H1 (cell line): Measurements from ENCODE around the gene KLF6. TPM values are rescaled to one million over a fixed set of nuclear protein-coding genes. Genes with fewer than 3 reads are reported as not detected.

Experiments
- CTCF ChIA-PET: fragments of 300-600 bp; sonication (Branson Sonifier 250); formaldehyde crosslinking; loops from one replicate; lab custom pipeline; 2021; ENCODE audit not compliant: partially characterized antibody; lab: Charles Lee
- POLR2A ChIA-PET: fragments of 300-600 bp; sonication (Branson Sonifier 250); formaldehyde crosslinking; loops from one replicate; lab custom pipeline; 2021; ENCODE audit warnings: inconsistent platforms; ENCODE audit not compliant: partially characterized antibody; lab: Charles Lee
- DNase-seq, 2 experiments: peaks; one replicate each; pipeline versions ENCODE4 v3.0.0 to v3.0.0-alpha.2; 2010 to 2022; ENCODE audit warnings: low spot score in 2 of 2, low read depth in 1 of 2, mixed read lengths in 1 of 2
- FAIRE-seq: peaks from 2 replicates; lab custom pipeline; 2011; peaks lifted over from hg19 to GRCh38; lab: Jason Lieb, UNC
- H2AFZ ChIP-seq: 2 replicates; pipeline ENCODE4 v1.8.1; 2012; ENCODE audit warnings: low read length, inconsistent platforms
- H2AK5ac ChIP-seq: 2 replicates; pipeline ENCODE4 v1.6.1; 2013; ENCODE audit warnings: low read depth, low read length
- H2BK120ac ChIP-seq: replicated peaks from 2 replicates; pipeline ENCODE3; 2013; ENCODE audit warnings: low read depth, low read length, inconsistent platforms
- H2BK12ac ChIP-seq: 2 replicates; pipeline ENCODE4 v1.6.1; 2013; ENCODE audit warnings: low read depth, low read length
- H2BK15ac ChIP-seq: 2 replicates; pipeline ENCODE4 v1.6.1; 2013; ENCODE audit warnings: low read length
- H2BK20ac ChIP-seq: 2 replicates; pipeline ENCODE4 v1.6.1; 2013; ENCODE audit warnings: low read length
- H2BK5ac ChIP-seq: 2 replicates; pipeline ENCODE4 v1.6.1; 2013; ENCODE audit warnings: low read depth, low read length
- H3K14ac ChIP-seq: 2 replicates; pipeline ENCODE4 v1.6.1; 2013; ENCODE audit warnings: inconsistent platforms; ENCODE audit not compliant: insufficient read length
- H3K18ac ChIP-seq: 2 replicates; pipeline ENCODE4 v1.6.1; 2013; ENCODE audit warnings: low read length; ENCODE audit errors: extremely low read depth
- H3K23ac ChIP-seq: 2 replicates; pipeline ENCODE4 v1.6.1; 2013; ENCODE audit warnings: inconsistent platforms; ENCODE audit not compliant: insufficient read length
- H3K23me2 ChIP-seq: 2 replicates; pipeline ENCODE4 v1.6.1; 2013; ENCODE audit warnings: low read depth, low read length
- H3K27ac ChIP-seq: 2 replicates; pipeline ENCODE4 v1.6.1; 2011; ENCODE audit warnings: low read depth, low read length, inconsistent platforms
- H3K27me3 ChIP-seq, 4 experiments: replicated peaks in 1 of 4; 1 replicate in 1 of 4; 2 replicates in 3 of 4; pipeline versions ENCODE4 v1.6.1 to v1.8.1; 2011 to 2013; ENCODE audit warnings: low read length in 3 of 4, mild to moderate bottlenecking in 3 of 4, inconsistent platforms in 2 of 4, mixed read lengths in 2 of 4, moderate library complexity in 1 of 4; ENCODE audit not compliant: control insufficient read depth in 3 of 4, insufficient read depth in 3 of 4; ENCODE audit errors: extremely low read depth in 1 of 4
- H3K36me3 ChIP-seq, 4 experiments: 2 replicates each; pipeline versions ENCODE4 v1.6.1 to v1.8.1; 2011 to 2013; ENCODE audit warnings: mild to moderate bottlenecking in 4 of 4, low read length in 3 of 4, moderate library complexity in 2 of 4, control low read depth in 1 of 4, inconsistent platforms in 1 of 4; ENCODE audit not compliant: insufficient read depth in 4 of 4, control insufficient read depth in 2 of 4
- H3K4ac ChIP-seq: replicated peaks from 2 replicates; pipeline ENCODE3; 2013; ENCODE audit warnings: low read length, low read depth, mixed read lengths, inconsistent platforms; ENCODE audit not compliant: insufficient read length
- H3K4me1 ChIP-seq, 4 experiments: replicated peaks in 1 of 4; 1 replicate in 1 of 4; 2 replicates in 3 of 4; pipeline versions ENCODE4 v1.6.1 to v1.8.1; 2011 to 2013; ENCODE audit warnings: low read length in 3 of 4, inconsistent platforms in 2 of 4, mixed read lengths in 1 of 4; ENCODE audit not compliant: insufficient read depth in 4 of 4, control insufficient read depth in 3 of 4
- H3K4me2 ChIP-seq, 2 experiments: 2 replicates each; pipeline versions ENCODE4 v1.6.1 to v1.8.1; 2011 to 2013; ENCODE audit warnings: low read depth in 2 of 2, low read length in 2 of 2, control low read depth in 1 of 2, inconsistent platforms in 1 of 2, mild to moderate bottlenecking in 1 of 2; ENCODE audit not compliant: insufficient read depth in 1 of 2
- H3K4me3 ChIP-seq, 4 experiments: fragments of 200-600, 300-600 bp in 1 of 4; sonication (generic), shearing (Covaris generic), sonication (Bioruptor Twin) in 1 of 4; 2 replicates each; pipeline versions ENCODE4 v1.5.1 to v1.8.1; 2011 to 2016; ENCODE audit warnings: low read length in 4 of 4, low read depth in 3 of 4, control low read depth in 2 of 4, inconsistent platforms in 2 of 4, mild to moderate bottlenecking in 2 of 4, mixed read lengths in 1 of 4, moderate library complexity in 1 of 4; ENCODE audit not compliant: insufficient read depth in 2 of 4; ENCODE audit errors: extremely low read depth in 1 of 4
- H3K56ac ChIP-seq: replicated peaks from 2 replicates; pipeline ENCODE3; 2013; ENCODE audit warnings: low read depth, mild to moderate bottlenecking, mixed read lengths, low read length, inconsistent platforms; ENCODE audit not compliant: insufficient read length
- H3K79me1 ChIP-seq: 2 replicates; pipeline ENCODE4 v1.6.1; 2013; ENCODE audit warnings: low read depth, low read length, control low read depth
- H3K79me2 ChIP-seq, 2 experiments: 2 replicates each; pipeline versions ENCODE4 v1.6.1 to v1.8.1; 2012 to 2013; ENCODE audit warnings: low read length in 2 of 2, mild to moderate bottlenecking in 2 of 2, inconsistent platforms in 1 of 2; ENCODE audit not compliant: insufficient read depth in 2 of 2, control insufficient read depth in 1 of 2
- H3K9ac ChIP-seq, 4 experiments: replicated peaks in 1 of 4; 1 replicate in 1 of 4; 2 replicates in 3 of 4; pipeline versions ENCODE4 v1.6.1 to v1.8.1; 2011 to 2013; ENCODE audit warnings: low read depth in 3 of 4, low read length in 3 of 4, control low read depth in 2 of 4, mild to moderate bottlenecking in 2 of 4, moderate library complexity in 2 of 4, inconsistent platforms in 1 of 4; ENCODE audit errors: extremely low read depth in 1 of 4
- H3K9me3 ChIP-seq, 2 experiments: 2 replicates each; pipeline versions ENCODE4 v1.6.1 to v1.8.1; 2012 to 2013; ENCODE audit warnings: mild to moderate bottlenecking in 2 of 2, moderate library complexity in 2 of 2, control low read depth in 1 of 2, inconsistent platforms in 1 of 2, low read depth in 1 of 2, low read length in 1 of 2, mixed read lengths in 1 of 2; ENCODE audit not compliant: insufficient read depth in 2 of 2
- H4K20me1 ChIP-seq, 2 experiments: replicated peaks in 1 of 2; 2 replicates each; pipeline versions ENCODE3 to v1.8.1; 2011 to 2013; ENCODE audit warnings: inconsistent platforms in 2 of 2, low read length in 2 of 2, mild to moderate bottlenecking in 1 of 2; ENCODE audit not compliant: insufficient read depth in 2 of 2, control insufficient read depth in 1 of 2
- H4K5ac ChIP-seq: 2 replicates; pipeline ENCODE4 v1.6.1; 2013; ENCODE audit warnings: low read length, low read depth, mixed read lengths, inconsistent platforms; ENCODE audit not compliant: insufficient read length
- H4K8ac ChIP-seq: 2 replicates; pipeline ENCODE4 v1.8.0; 2013; ENCODE audit warnings: mild to moderate bottlenecking, moderate library complexity, low read length, inconsistent platforms; ENCODE audit not compliant: insufficient read depth; ENCODE audit errors: extremely low read depth
- H4K91ac ChIP-seq: replicated peaks from 2 replicates; pipeline ENCODE3; 2013; ENCODE audit warnings: low read length, mixed read lengths, inconsistent platforms; ENCODE audit not compliant: insufficient read length
- BACH1 ChIP-seq: IDR thresholded peaks from 2 replicates; pipeline ENCODE4 v1.6.1; 2012; ENCODE audit warnings: low read length, improper control_type of control experiment
- CBX5 ChIP-seq: fragments of 300-800, 300-1000 bp; sonication (generic); IDR thresholded peaks from 2 replicates; pipeline ENCODE4 v1.7.1; 2016; ENCODE audit warnings: antibody characterized with exemption, low read length, low read depth
- CEBPB ChIP-seq: IDR thresholded peaks from 2 replicates; pipeline ENCODE4 v1.6.1; 2012; ENCODE audit warnings: low read depth, low read length
- CHD2 ChIP-seq: IDR thresholded peaks from 2 replicates; pipeline ENCODE4 v1.6.1; 2012; ENCODE audit warnings: low read length, improper control_type of control experiment
- GTF2F1 ChIP-seq: IDR thresholded peaks from 2 replicates; pipeline ENCODE4 v1.6.1; 2012; ENCODE audit warnings: low read depth, low read length, improper control_type of control experiment, borderline replicate concordance
- JUN ChIP-seq: IDR thresholded peaks from 2 replicates; pipeline ENCODE4 v1.6.1; 2011; ENCODE audit warnings: low read depth, mild to moderate bottlenecking, improper control_type of control experiment, low read length
- RBBP5 ChIP-seq: IDR thresholded peaks from 2 replicates; pipeline ENCODE4 v1.7.1; 2012; ENCODE audit warnings: low read depth, mild to moderate bottlenecking, inconsistent platforms, low read length, moderate library complexity, borderline replicate concordance
- RNF2 ChIP-seq: fragments of 200-900, 300-1000 bp; sonication (generic); IDR thresholded peaks from 2 replicates; pipeline ENCODE4 v1.7.1; 2016; ENCODE audit warnings: borderline replicate concordance, low read depth, mild to moderate bottlenecking, antibody characterized with exemption, low read length; ENCODE audit not compliant: poor library complexity, severe bottlenecking; ENCODE audit errors: missing control alignments
- SAP30 ChIP-seq: fragments of 300-600 bp; sonication (generic); IDR thresholded peaks from 2 replicates; pipeline ENCODE4 v1.7.1; 2012; ENCODE audit warnings: low read length, moderate library complexity, mild to moderate bottlenecking, inconsistent platforms; ENCODE audit not compliant: insufficient read depth, insufficient replicate concordance
- SP2 ChIP-seq: IDR thresholded peaks from 2 replicates; pipeline ENCODE4 v1.6.1; 2012; ENCODE audit warnings: mild to moderate bottlenecking, low read length, inconsistent platforms
- SUZ12 ChIP-seq: fragments of 200-600 bp; sonication (generic); IDR thresholded peaks from 2 replicates; pipeline ENCODE4 v1.6.1; 2012; ENCODE audit warnings: mild to moderate bottlenecking, inconsistent platforms, low read length, moderate library complexity, mixed read lengths
- TBP ChIP-seq: IDR thresholded peaks from 2 replicates; pipeline ENCODE4 v1.6.1; 2011; ENCODE audit warnings: low read depth, low read length, improper control_type of control experiment
- WGBS, 2 experiments: shearing (Covaris generic) in 1 of 2; methylation state at CpG; one replicate each; pipeline versions ENCODE4 v1.1.6 to v1.1.7; 2013 to 2015; ENCODE audit warnings: low lambda C conversion rate in 2 of 2, mixed read lengths in 2 of 2, inconsistent platforms in 1 of 2, low coverage in 1 of 2, missing lambda C conversion rate in 1 of 2; ENCODE audit not compliant: insufficient replicate concordance in 2 of 2, insufficient coverage in 1 of 2, insufficient read length in 1 of 2; ENCODE audit errors: extremely low coverage in 1 of 2, missing lambda C conversion rate in 1 of 2; 5-methylcytosine and 5-hydroxymethylcytosine counted together
- polyA plus RNA-seq, 7 experiments: library from polyadenylated mRNA; depleted of rRNA in 3 of 7; stranded (reverse) in 5 of 7; unstranded in 2 of 7; fragments of >200 nt in 5 of 7; fragments of 200-250 nt in 2 of 7; gene quantifications; 1 replicate in 5 of 7; 2 replicates in 1 of 7; 4 replicates in 1 of 7; pipeline versions ENCODE4 v1.2.1 to v1.2.3, GENCODE V29; 2011 to 2013; ENCODE audit warnings: missing spikeins in 2 of 7, mixed read lengths in 2 of 7
- total RNA-seq: library from RNA; stranded (reverse); fragmentation: NEBNext Ultra II Directional; extraction: Animal tissue kit (Norgen Biotek cat#: 25700); gene quantifications from 2 replicates; pipeline ENCODE4 v1.2.1, GENCODE V29; 2021

KLF6 gene
- total and polyA plus RNA-seq, 2 of the 8 experiments (the other 6 are each of a cell fraction or from before 2014, with no cell fraction given), result 5.7 to 19.5 TPM

DNA sequence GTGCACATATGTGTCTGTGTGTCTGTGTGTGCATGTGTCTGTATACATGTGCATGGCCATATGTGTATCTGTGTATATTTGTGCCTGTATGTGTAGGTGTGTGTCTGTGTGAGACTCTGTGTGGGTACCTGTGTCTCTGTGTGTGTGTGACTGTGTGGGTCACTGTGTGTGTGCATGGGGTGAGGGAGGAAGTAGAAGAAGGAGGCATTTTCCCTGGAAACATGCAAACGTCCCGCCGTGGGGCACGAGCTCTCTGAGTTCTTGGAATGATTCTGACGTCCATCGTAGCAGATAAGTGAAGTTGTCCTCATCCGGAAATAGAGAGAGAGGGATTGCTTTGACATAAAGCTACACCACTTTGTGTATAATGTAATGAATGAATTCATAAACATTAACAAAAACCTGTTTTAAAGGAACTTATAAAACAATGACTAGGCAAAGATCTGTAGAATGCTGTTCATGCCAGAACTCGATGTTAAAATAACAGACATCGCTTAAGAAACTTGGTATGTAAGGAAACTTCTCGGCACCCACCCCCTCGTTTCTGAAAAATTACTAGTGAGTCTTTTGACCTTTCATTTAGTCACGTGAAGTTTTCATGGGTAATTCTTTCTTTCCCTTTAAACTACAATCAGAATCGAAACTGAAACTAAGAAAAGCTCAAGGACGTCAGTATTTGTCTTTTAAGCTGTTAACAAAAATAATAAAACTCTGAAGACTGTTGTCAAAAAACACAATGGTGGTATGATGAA lies 43.6 kb upstream of the KLF6 start:
- H3K4me3 ChIP-seq, result no peak overlapping the region
- 90% methylated on average over 14 of the region's 14 CpGs; no CpG with 5 or more reads in 1 of the 2 experiments for WGBS, 2 experiments
- TF ChIP-seq SAP30, result no peak
- no peak for TF ChIP-seq CBX5
- TF ChIP-seq RNF2, result no peak
- no peak for TF ChIP-seq SP2
- no peak for TF ChIP-seq TBP
- TF ChIP-seq CEBPB, result no peak
- TF ChIP-seq JUN, result no peak
- TF ChIP-seq RBBP5, result no peak
- TF ChIP-seq BACH1, result no peak
- TF ChIP-seq GTF2F1, result no peak
- no peak for TF ChIP-seq CHD2
- no peak for TF ChIP-seq SUZ12

More for the DNA sequence above, 43.6 kb upstream of the KLF6 start:
- Histone ChIP-seq H3K79me1 (no peaks in the 10 kb centered on the region), H2BK12ac (peak overlapping the region; percentile 97), H3K4me1 (peaks cover 4 to 16% (median 8%) of the 10 kb centered on the region in 4 experiments), H3K56ac (no peak overlapping the region), H2BK20ac (peak overlapping the region; percentile 63), H2AK5ac (peak overlapping the region; percentile 99; the same call in 1 of the 2 replicates), H3K23me2 (peaks cover 5% of the 10 kb centered on the region), H4K5ac (no peak overlapping the region), H2AFZ (no peak overlapping the region), H3K79me2 (no peaks in the 10 kb centered on the region), H3K23ac (no peak overlapping the region), H3K4me2 (no peak overlapping the region; a peak in 1 of 4 replicates), H3K27ac (no peak overlapping the region), H3K14ac (no peak overlapping the region), H2BK15ac (peak overlapping the region; percentile 98; the same call in 1 of the 2 replicates), H4K20me1 (peaks cover 0 to 1% of the 10 kb centered on the region in 2 experiments), H3K36me3 (no peaks in the 10 kb centered on the region), H2BK120ac (peak overlapping the region; percentile 45), H3K9ac (no peak overlapping the region), H2BK5ac (peak overlapping the region; percentile 79), H3K18ac (no peak overlapping the region), H3K9me3 (no peaks in the 10 kb centered on the region), H4K8ac (no peak overlapping the region), H3K27me3 (no peaks in the 10 kb centered on the region; a peak in 1 of 7 replicates), H3K4ac (no peak overlapping the region), H4K91ac (peak overlapping the region; percentile 44)
- FAIRE-seq (no peak), DNase-seq (no peak)
- ChIA-PET CTCF (no interaction called here), POLR2A (interaction anchor here (2.3 kb wide), 1 partner anchor 44 kb away, joined by 9 read pairs; the partner anchor contains the start of gene KLF6)
